ENCODE measurements around the gene FAAP20. TPM values are rescaled to one million over a fixed set of nuclear protein-coding genes. Genes with fewer than 3 reads are reported as not detected.

FAAP20 gene
- total and polyA plus RNA-seq, 2 experiments from 2014 or later = 130 to 188 TPM

DNA sequence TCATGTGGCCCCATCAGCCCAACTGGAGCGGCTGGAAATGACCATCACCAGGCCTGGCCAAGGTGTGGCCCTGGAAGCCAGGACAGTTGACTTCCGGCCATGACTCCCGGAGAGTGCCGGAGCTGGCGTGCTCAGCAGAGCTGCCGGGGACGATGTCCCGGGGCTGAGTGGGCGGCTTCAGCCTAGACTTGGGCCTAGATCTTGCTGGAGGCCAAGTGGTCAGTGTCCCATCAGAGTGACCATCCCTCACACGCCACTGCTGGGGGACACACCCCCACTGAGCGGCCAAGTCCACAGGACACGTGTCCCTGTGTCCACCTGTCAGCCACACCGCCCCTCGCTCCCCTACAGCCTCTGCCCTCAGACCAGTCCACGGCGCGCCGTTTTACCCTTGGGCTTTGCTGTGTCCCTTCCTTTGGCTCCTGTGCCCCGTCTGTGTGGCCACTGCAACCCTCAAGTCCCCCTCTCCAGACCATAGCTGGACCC, 4.0 kb downstream of the FAAP20 start:
- H3K4me1 ChIP-seq (ENCODE audit: low read depth) = peaks cover 25% of the 10 kb centered on the region

GRCh38 chr1:2189459-2190425, 4.8 kb downstream of the FAAP20 start:
- DNase-seq (ENCODE audit: low read depth in 1 of 2, low spot score in 1 of 2) = peak; percentile 88 to 98
- TF ChIP-seq CTCF (IDR thresholded peaks at IDR 0.05; ENCODE audit: low read depth, low read length) = no peak
- Histone ChIP-seq H3K36me3 (peaks cover 5% of the 10 kb centered on the region), H3K9me3 (ENCODE audit: low read depth) (no peaks in the 10 kb centered on the region), H3K4me1 (ENCODE audit: low read depth) (peaks cover 22% of the 10 kb centered on the region), H3K27ac (peak overlapping the region; percentile 61), H3K27me3 (no peaks in the 10 kb centered on the region), H3K4me3 (no peak overlapping the region)

More for the DNA sequence above, 4.0 kb downstream of the FAAP20 start:
- Histone ChIP-seq H3K4me3 (no peak overlapping the region), H3K36me3 (peaks cover 4% of the 10 kb centered on the region), H3K9me3 (ENCODE audit: low read depth) (no peaks in the 10 kb centered on the region), H3K27ac (peak overlapping the region; percentile 61), H3K27me3 (no peaks in the 10 kb centered on the region)
- no peak for TF ChIP-seq CTCF (IDR thresholded peaks at IDR 0.05; ENCODE audit: low read depth, low read length)
- no peak for DNase-seq (ENCODE audit: low read depth in 1 of 2, low spot score in 1 of 2)

- Histone ChIP-seq H3K9me3 (ENCODE audit: low read depth) (no peaks in the 10 kb centered on the region), H3K27ac (no peak overlapping the region), H3K36me3 (peaks cover 8% of the 10 kb centered on the region), H3K27me3 (no peaks in the 10 kb centered on the region), H3K4me1 (ENCODE audit: low read depth) (peaks cover 14% of the 10 kb centered on the region), H3K4me3 (no peak overlapping the region)
- no peak for DNase-seq (ENCODE audit: low read depth in 1 of 2, low spot score in 1 of 2)
- TF ChIP-seq CTCF (IDR thresholded peaks at IDR 0.05; ENCODE audit: low read depth, low read length) = no peak
These were observed 6.2 kb downstream of the FAAP20 start for GRCh38 chr1:2188336-2188735.

GRCh38 chr1:2187619-2188018, 7.0 kb downstream of the FAAP20 start:
- DNase-seq (ENCODE audit: low read depth in 1 of 2, low spot score in 1 of 2) = no peak
- H3K27me3 ChIP-seq = no peaks in the 10 kb centered on the region
- no peak for TF ChIP-seq CTCF (IDR thresholded peaks at IDR 0.05; ENCODE audit: low read depth, low read length)
- peaks cover 8% of the 10 kb centered on the region for H3K36me3 ChIP-seq
- no peak overlapping the region for H3K27ac ChIP-seq
- H3K4me3 ChIP-seq = no peak overlapping the region
- no peaks in the 10 kb centered on the region for H3K9me3 ChIP-seq (ENCODE audit: low read depth)
- peaks cover 9% of the 10 kb centered on the region for H3K4me1 ChIP-seq (ENCODE audit: low read depth)

- Histone ChIP-seq H3K36me3 (peaks cover 8% of the 10 kb centered on the region), H3K9me3 (ENCODE audit: low read depth) (no peaks in the 10 kb centered on the region), H3K27ac (no peak overlapping the region), H3K27me3 (no peaks in the 10 kb centered on the region), H3K4me1 (ENCODE audit: low read depth) (peaks cover 2% of the 10 kb centered on the region), H3K4me3 (no peak overlapping the region)
- no peak for TF ChIP-seq CTCF (IDR thresholded peaks at IDR 0.05; ENCODE audit: low read depth, low read length)
- no peak for DNase-seq (ENCODE audit: low read depth in 1 of 2, low spot score in 1 of 2)
These were observed 7.7 kb downstream of the FAAP20 start for GRCh38 chr1:2186901-2187300.

Measured in cardiac muscle cell (in vitro differentiated cells and primary cell).